ENCODE measurements around the gene FAIM2. TPM values are rescaled to one million over a fixed set of nuclear protein-coding genes. Genes with fewer than 3 reads are reported as not detected.
A peak's percentile ranks its signal among the peaks of the same experiment; 100 is the strongest.

The FAIM2 gene
- total and polyA plus RNA-seq, 9 of the 15 experiments (the other 6 are each of a cell fraction or from before 2014, with no cell fraction given) = 0.01 to 0.10 TPM; not detected in 7

- TF ChIP-seq MGA (IDR thresholded peaks at IDR 0.05) = peak; percentile 69
- TF ChIP-seq ZNF274 (IDR thresholded peaks at IDR 0.05; ENCODE audit: borderline replicate concordance, low read depth, low read length) = no peak
- no peak for TF ChIP-seq TAL1 (IDR thresholded peaks at IDR 0.05)
- TF ChIP-seq SP1 (CRISPR knock-in tag; IDR thresholded peaks at IDR 0.05) = no peak
- peak; percentile 70 for TF ChIP-seq SMARCA4 (IDR thresholded peaks at IDR 0.05)
- TF ChIP-seq EP300 (IDR thresholded peaks at IDR 0.05; ENCODE audit: low read length) = peak; percentile 54; the same call in 1 of the 2 replicates
- peak; percentile 65 for TF ChIP-seq GABPB1 (CRISPR knock-in tag; IDR thresholded peaks at IDR 0.05)
- TF ChIP-seq IFI16 (CRISPR knock-in tag; IDR thresholded peaks at IDR 0.05) = no peak
- no peak for TF ChIP-seq ZNF695 (CRISPR knock-in tag; IDR thresholded peaks at IDR 0.05)
- 0 out of 4 replicates have a peak, but pooled peaks of 1 of the 2 experiments have one; percentile 24 for TF ChIP-seq TBL1XR1 (IDR thresholded peaks at IDR 0.05; ENCODE audit: low read length in 2 of 2)
- no peak; a peak in 1 of 4 replicates for TF ChIP-seq MNT (conservative IDR thresholded peaks at IDR 0.05)
- peak; percentile 53 for TF ChIP-seq ETV1 (tag; conservative IDR thresholded peaks at IDR 0.05; ENCODE audit: low read depth)
- TF ChIP-seq YY1 (IDR thresholded peaks at IDR 0.05; ENCODE audit: borderline replicate concordance in 1 of 3, control insufficient read depth in 1 of 3, extremely low read depth in 1 of 3, insufficient read depth in 3 of 3, insufficient read length in 1 of 3, insufficient replicate concordance in 2 of 3, low read depth in 1 of 3, low read length in 2 of 3) = peak in 2 of 3 experiments; percentile 31 to 68
- TF ChIP-seq MAFG (tag; conservative IDR thresholded peaks at IDR 0.05) = no peak; the same call in 1 of the 2 replicates
These were observed 41.8 kb upstream of the FAIM2 start (continued) for GRCh38 chr12:49945394-49946080.
